Spleen (tissue), 11 donors: ENCODE results near the gene OIT3. TPM values are rescaled to one million over a fixed set of nuclear protein-coding genes. Genes with fewer than 3 reads are reported as not detected.

ENCODE experiments used
- DNase-seq: peaks from one replicate; pipeline ENCODE4 v3.0.0-alpha.2; 2020
- H3K27ac ChIP-seq, 8 donors: fragments of 200-600 bp; sonication (generic) in 7 of 8; 1 replicate in 4 of 8; 2 replicates in 4 of 8; pipeline versions ENCODE4 v1.5.0 to v1.8.0; 2016 to 2021; ENCODE audit warnings: inconsistent platforms in 4 of 8, mild to moderate bottlenecking in 4 of 8, moderate library complexity in 1 of 8
- H3K27me3 ChIP-seq, 7 donors: fragments of 200-600 bp; sonication (generic) in 6 of 7; replicated peaks in 1 of 7; 1 replicate in 4 of 7; 2 replicates in 3 of 7; pipeline versions ENCODE4 v1.5.0 to v1.8.0; 2016 to 2021; ENCODE audit warnings: inconsistent platforms in 3 of 7, mild to moderate bottlenecking in 1 of 7
- H3K36me3 ChIP-seq, 6 donors: fragments of 200-600 bp; sonication (generic) in 5 of 6; 1 replicate in 4 of 6; 2 replicates in 2 of 6; pipeline versions ENCODE4 v1.5.0 to v1.8.0; 2016 to 2021; ENCODE audit warnings: inconsistent platforms in 2 of 6
- H3K4me1 ChIP-seq, 6 donors: fragments of 200-600 bp; sonication (generic) in 5 of 6; 1 replicate in 3 of 6; 2 replicates in 3 of 6; pipeline versions ENCODE4 v1.5.0 to v1.8.0; 2016 to 2021; ENCODE audit warnings: inconsistent platforms in 3 of 6
- H3K4me3 ChIP-seq, 8 donors: fragments of 200-600 bp; sonication (generic) in 7 of 8; 1 replicate in 4 of 8; 2 replicates in 4 of 8; pipeline versions ENCODE4 v1.5.0 to v1.8.0; 2016 to 2021; ENCODE audit warnings: inconsistent platforms in 4 of 8, mild to moderate bottlenecking in 4 of 8, moderate library complexity in 2 of 8
- H3K9me3 ChIP-seq, 8 donors: fragments of 200-600 bp; sonication (generic) in 7 of 8; 1 replicate in 4 of 8; 2 replicates in 4 of 8; pipeline versions ENCODE4 v1.5.0 to v1.8.0; 2016 to 2021; ENCODE audit warnings: inconsistent platforms in 4 of 8
- CTCF ChIP-seq, 11 experiments: fragments of 200-600 bp in 7 of 11; fragments of 450-650 bp in 4 of 11; sonication (generic) in 4 of 11; IDR thresholded peaks in 8 of 11; conservative IDR thresholded peaks in 3 of 11; 1 replicate in 7 of 11; 2 replicates in 4 of 11; pipeline versions ENCODE4 v1.4.0 to v1.8.0; 2016 to 2021; ENCODE audit warnings: antibody characterized with exemption in 11 of 11, inconsistent platforms in 4 of 11, mild to moderate bottlenecking in 1 of 11
- POLR2A ChIP-seq, 3 donors: fragments of 450-650 bp; IDR thresholded peaks; one replicate each; pipeline ENCODE4 v1.5.1; 2017; ENCODE audit warnings: antibody characterized with exemption in 3 of 3, mild to moderate bottlenecking in 1 of 3
- POLR2AphosphoS5 ChIP-seq, 3 donors: sonication (generic); formaldehyde crosslinking; IDR thresholded peaks; one replicate each; pipeline ENCODE4 v1.5.1; 2017; ENCODE audit warnings: antibody characterized with exemption in 3 of 3
- WGBS, 5 donors: extraction: QIAGEN DNeasy Blood & Tissue Kit in 3 of 5; methylation state at CpG; one replicate each; pipeline versions ENCODE4 v1.1.5 to v1.1.7; 2013 to 2018; 5-methylcytosine and 5-hydroxymethylcytosine counted together
- intact Hi-C: fragments of 100-400 bp; cut with DNase I; formaldehyde crosslinking; loops from one replicate; pipeline ENCODE4 v1.15.0; 2023; ENCODE audit warnings: low total_unique reads
- polyA plus RNA-seq, 3 donors: library from polyadenylated mRNA; stranded (reverse); fragments of 200-250 nt; gene quantifications; one replicate each; pipeline ENCODE4 v1.2.1, GENCODE V29; 2013
- total RNA-seq, 7 donors: library from RNA; depleted of rRNA in 3 of 7; stranded (reverse); fragments of >200 nt in 3 of 7; fragmentation: NEBNext Ultra II Directional in 4 of 7; extraction: Animal tissue kit (Norgen Biotek cat#: 25700) in 4 of 7; gene quantifications; one replicate each; pipeline versions ENCODE4 v1.1.0 to v1.2.1, GENCODE V29; 2016 to 2021
- donor health status: healthy with polysubstance abuse.
- donor health status: DM: no; HTN: no; CAD: no; lungs with moderate emphysema.
- donor health status: DM: no; HTN: no; CAD: no.
- donor health status: Bipolar disorder and iron deficiency.
- donor health status: healthy.
- donor health status: DM: no; HTN: no; CAD: no.
- donor health status: DM: yes; HTN: yes; CAD: no.

Gene OIT3
- total and polyA plus RNA-seq, 10 donors, result 0.33 to 90.9 (median 18.4) TPM

DNA sequence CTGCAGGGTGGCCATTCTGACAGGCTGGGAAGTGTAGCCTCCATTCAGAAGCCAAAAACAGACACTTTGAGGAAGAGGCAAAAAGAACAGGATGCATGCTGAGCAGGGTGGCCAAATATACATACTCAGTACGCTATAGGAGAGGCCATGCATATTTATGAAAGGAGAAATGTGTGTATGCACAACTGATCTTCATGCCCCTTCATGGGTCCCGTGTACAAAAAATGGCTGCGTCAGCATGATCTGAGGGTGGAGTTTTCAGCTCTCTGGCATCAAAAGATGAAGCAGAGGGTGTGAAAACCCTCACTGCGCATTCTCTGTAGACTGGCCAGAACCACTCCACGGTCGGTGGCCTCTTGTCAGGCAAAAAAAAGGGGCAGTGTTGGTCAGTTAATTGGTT is 35.5 kb upstream of the OIT3 start:
- TF ChIP-seq CTCF (IDR thresholded peaks at IDR 0.05 in 8 of 11, conservative IDR thresholded peaks at IDR 0.05 in 3 of 11) (no peak), POLR2AphosphoS5 (IDR thresholded peaks at IDR 0.05) (no peak), POLR2A (IDR thresholded peaks at IDR 0.05) (no peak)
- H3K27me3 ChIP-seq, result no peaks in the 10 kb centered on the region
- 95 to 98% (median 97%) methylated on average over 6 of the region's 6 CpGs for WGBS, 5 donors
- peaks cover 0 to 49% (median 8%) of the 10 kb centered on the region in 6 donors for H3K36me3 ChIP-seq
- no peaks in the 10 kb centered on the region for H3K4me1 ChIP-seq
- DNase-seq, result no peak
- H3K27ac ChIP-seq, result no peak overlapping the region
- intact Hi-C loops, result no loop called here
- H3K9me3 ChIP-seq, result no peaks in the 10 kb centered on the region
- H3K4me3 ChIP-seq, result no peak overlapping the region

GRCh38 chr10:72862957-72863356 is 30.6 kb upstream of the OIT3 start:
- no peak for DNase-seq
- Histone ChIP-seq H3K36me3 (peaks cover 0 to 77% (median 9%) of the 10 kb centered on the region in 6 donors), H3K4me1 (no peaks in the 10 kb centered on the region), H3K4me3 (no peak overlapping the region), H3K27ac (no peak overlapping the region), H3K27me3 (no peaks in the 10 kb centered on the region), H3K9me3 (no peaks in the 10 kb centered on the region)
- 94 to 98% (median 96%) methylated on average over 2 of the region's 2 CpGs for WGBS, 5 donors
- intact Hi-C loops, result no loop called here
- TF ChIP-seq POLR2AphosphoS5 (IDR thresholded peaks at IDR 0.05), result no peak
- TF ChIP-seq CTCF (IDR thresholded peaks at IDR 0.05 in 8 of 11, conservative IDR thresholded peaks at IDR 0.05 in 3 of 11), result no peak
- TF ChIP-seq POLR2A (IDR thresholded peaks at IDR 0.05), result no peak

- no peaks in the 10 kb centered on the region for H3K4me1 ChIP-seq
- no peaks in the 10 kb centered on the region for H3K27me3 ChIP-seq
- H3K36me3 ChIP-seq, result peaks cover 0 to 79% (median 18%) of the 10 kb centered on the region in 6 donors
- whole genome bisulfite sequencing, 5 donors, result 76 to 85% (median 82%) methylated on average over 3 of the region's 3 CpGs
- H3K9me3 ChIP-seq, result no peaks in the 10 kb centered on the region
- no peak for DNase-seq
- H3K4me3 ChIP-seq, result no peak overlapping the region
- TF ChIP-seq CTCF (IDR thresholded peaks at IDR 0.05 in 8 of 11, conservative IDR thresholded peaks at IDR 0.05 in 3 of 11) (peak in 9 of 11 experiments; percentile 7 to 41 (median 32)), POLR2A (IDR thresholded peaks at IDR 0.05) (no peak)
- no peak overlapping the region for H3K27ac ChIP-seq
- intact Hi-C loops, result no loop called here
Observed at GRCh38 chr10:72875250-72876055, 18.1 kb upstream of the OIT3 start.

- 96 to 100% (median 98%) methylated on average over 2 of the region's 2 CpGs for WGBS, 5 donors
- intact Hi-C loops, result no loop called here
Observed at GRCh38 chr10:72879245-72879644, 14.3 kb upstream of the OIT3 start.

More at GRCh38 chr10:72879245-72879644, 14.3 kb upstream of the OIT3 start:
- TF ChIP-seq POLR2A (IDR thresholded peaks at IDR 0.05) (no peak), CTCF (IDR thresholded peaks at IDR 0.05 in 8 of 11, conservative IDR thresholded peaks at IDR 0.05 in 3 of 11) (no peak), POLR2AphosphoS5 (IDR thresholded peaks at IDR 0.05) (no peak)
- H3K36me3 ChIP-seq, result peaks cover 0 to 71% (median 7%) of the 10 kb centered on the region in 6 donors
- H3K4me3 ChIP-seq, result no peak overlapping the region
- H3K4me1 ChIP-seq, result no peaks in the 10 kb centered on the region
- H3K27ac ChIP-seq, result no peak overlapping the region
- no peak for DNase-seq
- H3K27me3 ChIP-seq, result no peaks in the 10 kb centered on the region
- H3K9me3 ChIP-seq, result peaks cover 0 to 11% (median 2%) of the 10 kb centered on the region in 8 donors
